Measurements from ENCODE around the gene UST.

UST gene

DNA sequence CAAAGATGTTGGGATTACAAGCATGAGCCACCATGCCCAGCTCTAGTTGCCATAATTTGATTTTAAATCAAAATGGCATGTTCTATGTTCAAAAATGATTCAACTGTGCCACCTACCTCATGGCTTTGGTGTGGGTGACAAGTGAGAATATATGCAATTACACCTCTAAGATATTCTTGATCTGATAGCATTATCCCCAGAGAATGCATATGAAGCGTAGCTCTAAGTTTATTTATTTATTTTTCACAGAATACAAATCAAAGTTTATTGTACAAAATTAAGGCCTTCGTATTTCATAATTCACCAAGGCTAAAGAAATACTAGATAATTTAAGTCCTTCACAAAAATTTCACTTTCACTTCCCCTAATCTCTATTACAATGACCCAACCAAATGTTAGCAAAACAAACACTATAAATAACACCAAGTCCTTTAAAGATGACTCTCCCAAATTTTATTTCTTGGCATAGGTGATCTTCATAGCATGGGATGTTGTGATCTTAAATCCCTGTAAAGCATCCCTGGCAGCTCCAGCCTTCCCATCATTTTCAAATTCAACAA is 364.8 kb downstream of the UST start:
- Histone ChIP-seq H3K4me2 (ENCODE audit: low read depth, low read length, poor library complexity, severe bottlenecking) (no peak overlapping the region), H3K27me3 (ENCODE audit: insufficient read depth, low read length, poor library complexity, severe bottlenecking) (no peaks in the 10 kb centered on the region), H3K79me2 (ENCODE audit: insufficient read depth, low read length) (no peaks in the 10 kb centered on the region), H2AFZ (ENCODE audit: low read length) (no peak overlapping the region), H3F3A (ENCODE audit: low read depth) (no peaks in the 10 kb centered on the region), H3K4me1 (ENCODE audit: insufficient read depth, low read length, poor library complexity, severe bottlenecking) (no peaks in the 10 kb centered on the region), H4K20me1 (ENCODE audit: insufficient read depth, low read length, poor library complexity, severe bottlenecking) (no peaks in the 10 kb centered on the region), H3K9me3 (ENCODE audit: insufficient read depth, low read depth, low read length) (no peaks in the 10 kb centered on the region), H3K9me2 (replicated peaks; ENCODE audit: low read depth, low read length) (no peaks in the 10 kb centered on the region), H3K9ac (ENCODE audit: low read depth, low read length, poor library complexity, severe bottlenecking) (no peak overlapping the region), H3K4me3 (ENCODE audit: low read length, poor library complexity, severe bottlenecking) (no peak overlapping the region), H3K36me3 (ENCODE audit: insufficient read depth, low read length) (no peaks in the 10 kb centered on the region)
- TF ChIP-seq, protein P1, sequence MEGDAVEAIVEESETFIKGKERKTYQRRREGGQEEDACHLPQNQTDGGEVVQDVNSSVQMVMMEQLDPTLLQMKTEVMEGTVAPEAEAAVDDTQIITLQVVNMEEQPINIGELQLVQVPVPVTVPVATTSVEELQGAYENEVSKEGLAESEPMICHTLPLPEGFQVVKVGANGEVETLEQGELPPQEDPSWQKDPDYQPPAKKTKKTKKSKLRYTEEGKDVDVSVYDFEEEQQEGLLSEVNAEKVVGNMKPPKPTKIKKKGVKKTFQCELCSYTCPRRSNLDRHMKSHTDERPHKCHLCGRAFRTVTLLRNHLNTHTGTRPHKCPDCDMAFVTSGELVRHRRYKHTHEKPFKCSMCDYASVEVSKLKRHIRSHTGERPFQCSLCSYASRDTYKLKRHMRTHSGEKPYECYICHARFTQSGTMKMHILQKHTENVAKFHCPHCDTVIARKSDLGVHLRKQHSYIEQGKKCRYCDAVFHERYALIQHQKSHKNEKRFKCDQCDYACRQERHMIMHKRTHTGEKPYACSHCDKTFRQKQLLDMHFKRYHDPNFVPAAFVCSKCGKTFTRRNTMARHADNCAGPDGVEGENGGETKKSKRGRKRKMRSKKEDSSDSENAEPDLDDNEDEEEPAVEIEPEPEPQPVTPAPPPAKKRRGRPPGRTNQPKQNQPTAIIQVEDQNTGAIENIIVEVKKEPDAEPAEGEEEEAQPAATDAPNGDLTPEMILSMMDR (conservative IDR thresholded peaks at IDR 0.05; ENCODE audit: low read length), result no peak
- no peak for TF ChIP-seq EZH2phosphoT487 (IDR thresholded peaks at IDR 0.05; ENCODE audit: borderline replicate concordance)

DNA sequence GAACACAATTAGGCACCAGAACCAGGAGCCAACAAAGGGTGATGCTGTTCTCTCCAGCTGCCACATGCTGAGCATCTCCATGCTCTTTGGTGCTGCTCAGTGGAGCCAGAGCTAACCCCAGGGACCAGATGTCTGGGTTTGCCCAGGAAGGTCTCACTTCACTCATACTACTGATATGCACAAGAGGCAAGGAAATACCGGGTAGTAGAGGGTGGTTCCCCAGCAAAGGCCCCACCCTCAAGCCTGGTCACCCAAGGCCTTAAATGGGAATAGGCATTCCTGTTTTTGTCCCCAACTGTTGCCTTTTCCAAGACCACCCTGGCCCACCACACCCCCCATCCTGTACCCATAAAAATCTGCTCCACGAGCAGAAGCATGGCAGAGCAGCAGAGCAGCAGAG is 366.1 kb downstream of the UST start:
- H3K36me3 ChIP-seq (ENCODE audit: insufficient read depth, low read length), result no peaks in the 10 kb centered on the region
- no peaks in the 10 kb centered on the region for H3K9me2 ChIP-seq (replicated peaks; ENCODE audit: low read depth, low read length)
- H3K9me3 ChIP-seq (ENCODE audit: insufficient read depth, low read depth, low read length), result no peaks in the 10 kb centered on the region
- H3K4me3 ChIP-seq (ENCODE audit: low read length, poor library complexity, severe bottlenecking), result no peak overlapping the region
- H3K9ac ChIP-seq (ENCODE audit: low read depth, low read length, poor library complexity, severe bottlenecking), result no peak overlapping the region
- peaks cover 4% of the 10 kb centered on the region for H3K4me1 ChIP-seq (ENCODE audit: insufficient read depth, low read length, poor library complexity, severe bottlenecking)
- H3K27me3 ChIP-seq (ENCODE audit: insufficient read depth, low read length, poor library complexity, severe bottlenecking), result no peaks in the 10 kb centered on the region
- no peak overlapping the region for H3K4me2 ChIP-seq (ENCODE audit: low read depth, low read length, poor library complexity, severe bottlenecking)
- TF ChIP-seq, protein P1 (conservative IDR thresholded peaks at IDR 0.05; ENCODE audit: low read length), result no peak
- TF ChIP-seq EZH2phosphoT487 (IDR thresholded peaks at IDR 0.05; ENCODE audit: borderline replicate concordance), result no peak
- H4K20me1 ChIP-seq (ENCODE audit: insufficient read depth, low read length, poor library complexity, severe bottlenecking), result no peaks in the 10 kb centered on the region
- no peak overlapping the region for H2AFZ ChIP-seq (ENCODE audit: low read length)
- no peaks in the 10 kb centered on the region for H3F3A ChIP-seq (ENCODE audit: low read depth)
- H3K79me2 ChIP-seq (ENCODE audit: insufficient read depth, low read length), result no peaks in the 10 kb centered on the region

DNA sequence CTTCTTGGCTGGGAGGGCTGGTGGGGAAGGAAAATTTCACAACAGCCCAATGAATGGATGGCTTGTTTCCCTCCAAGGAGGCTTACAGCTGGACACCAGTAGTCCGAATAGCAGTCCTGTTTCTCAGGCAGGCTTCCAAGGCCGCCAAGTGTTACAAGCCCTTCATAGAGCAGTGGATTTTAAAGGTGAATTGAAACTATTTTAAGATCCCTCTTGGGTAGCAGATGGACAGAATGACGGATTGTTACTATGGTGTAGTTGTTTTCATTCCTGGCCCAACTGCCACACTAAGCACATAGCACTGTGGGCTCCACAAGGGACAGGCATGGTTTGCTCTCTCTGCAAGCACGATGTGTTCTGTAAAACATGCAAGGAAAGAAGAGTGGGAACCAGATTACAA is 367.3 kb downstream of the UST start:
- Histone ChIP-seq H3K9me2 (replicated peaks; ENCODE audit: low read depth, low read length) (no peaks in the 10 kb centered on the region), H3K36me3 (ENCODE audit: insufficient read depth, low read length) (no peaks in the 10 kb centered on the region), H3K4me3 (ENCODE audit: low read length, poor library complexity, severe bottlenecking) (no peak overlapping the region), H3K9ac (ENCODE audit: low read depth, low read length, poor library complexity, severe bottlenecking) (no peak overlapping the region), H3K79me2 (ENCODE audit: insufficient read depth, low read length) (no peaks in the 10 kb centered on the region), H4K20me1 (ENCODE audit: insufficient read depth, low read length, poor library complexity, severe bottlenecking) (no peaks in the 10 kb centered on the region), H2AFZ (ENCODE audit: low read length) (no peak overlapping the region), H3K27me3 (ENCODE audit: insufficient read depth, low read length, poor library complexity, severe bottlenecking) (no peaks in the 10 kb centered on the region), H3K4me1 (ENCODE audit: insufficient read depth, low read length, poor library complexity, severe bottlenecking) (peaks cover 16% of the 10 kb centered on the region), H3K9me3 (ENCODE audit: insufficient read depth, low read depth, low read length) (no peaks in the 10 kb centered on the region), H3F3A (ENCODE audit: low read depth) (no peaks in the 10 kb centered on the region), H3K4me2 (ENCODE audit: low read depth, low read length, poor library complexity, severe bottlenecking) (no peak overlapping the region)
- TF ChIP-seq, protein P1 (conservative IDR thresholded peaks at IDR 0.05; ENCODE audit: low read length), result no peak
- TF ChIP-seq EZH2phosphoT487 (IDR thresholded peaks at IDR 0.05; ENCODE audit: borderline replicate concordance), result no peak

Data from Loucy (cell line).